Kidney (tissue), 14 donors: Measurements from ENCODE around the gene RAD9A. TPM values are rescaled to one million over a fixed set of nuclear protein-coding genes. Genes with fewer than 3 reads are reported as not detected.
"Not testable (repeated sequence)": the region's sequence is repeated elsewhere in the genome, so short reads cannot be mapped to it uniquely, and the experiment has no call there.

ENCODE experiments used
- DNase-seq, 5 donors: peaks; one replicate each; pipeline ENCODE4 v3.0.0-alpha.2; 2013 to 2020
- FAIRE-seq: peaks from 2 replicates; lab custom pipeline; 2012; peaks lifted over from hg19 to GRCh38; lab: Jason Lieb, UNC
- H3K27ac ChIP-seq, 2 donors: one replicate each; pipeline ENCODE4 v1.7.0; 2013; ENCODE audit warnings: low read depth in 2 of 2, low read length in 2 of 2, inconsistent platforms in 1 of 2
- H3K27me3 ChIP-seq: one replicate; pipeline ENCODE4 v1.7.1; 2013; ENCODE audit warnings: low read length, inconsistent platforms; ENCODE audit not compliant: control insufficient read depth, insufficient read depth
- H3K36me3 ChIP-seq, 3 donors: one replicate each; pipeline versions ENCODE4 v1.7.0 to v1.7.1; 2013; ENCODE audit warnings: low read length in 3 of 3, control low read depth in 1 of 3, inconsistent platforms in 1 of 3; ENCODE audit not compliant: insufficient read depth in 3 of 3, control insufficient read depth in 2 of 3
- H3K4me1 ChIP-seq, 3 donors: one replicate each; pipeline versions ENCODE4 v1.7.0 to v1.7.1; 2013; ENCODE audit warnings: low read length in 3 of 3, inconsistent platforms in 1 of 3, low read depth in 1 of 3; ENCODE audit not compliant: control insufficient read depth in 2 of 3, insufficient read depth in 2 of 3
- H3K4me3 ChIP-seq, 3 donors: one replicate each; pipeline versions ENCODE4 v1.7.0 to v1.8.1; 2013; ENCODE audit warnings: low read length in 3 of 3, control low read depth in 1 of 3, inconsistent platforms in 1 of 3
- H3K9ac ChIP-seq, 3 donors: one replicate each; pipeline versions ENCODE4 v1.7.0 to v1.7.1; 2013; ENCODE audit warnings: low read length in 3 of 3, control low read depth in 1 of 3, inconsistent platforms in 1 of 3
- H3K9me3 ChIP-seq, 3 donors: one replicate each; pipeline versions ENCODE4 v1.7.0 to v1.7.1; 2013; ENCODE audit warnings: low read length in 3 of 3, control low read depth in 1 of 3, inconsistent platforms in 1 of 3; ENCODE audit not compliant: control insufficient read depth in 2 of 3, insufficient read depth in 1 of 3
- intact Hi-C: fragments of 100-400 bp; cut with DNase I; formaldehyde crosslinking; loops from one replicate; pipeline ENCODE4 v1.11.1; 2022
- polyA plus RNA-seq: library from polyadenylated mRNA; stranded (reverse); fragments of 350-450 nt; fragmentation: Illumina TruSeq; extraction: RNeasy Lipid Tissue Mini Kit (QIAGEN cat#74804); gene quantifications from one replicate; pipeline ENCODE4 v1.2.3, GENCODE V29; 2014; ENCODE audit warnings: low read depth, low replicate concordance; ENCODE audit not compliant: insufficient read depth
- total RNA-seq: library from RNA; stranded (reverse); fragmentation: NEBNext Ultra II Directional; extraction: Animal tissue kit (Norgen Biotek cat#: 25700); gene quantifications from one replicate; pipeline ENCODE4 v1.2.1, GENCODE V29; 2021
- TF ChIP-seq, protein P1 (sequence below): IDR thresholded peaks from 3 replicates; pipeline ENCODE4 v1.5.1; 2012; ENCODE audit warnings: mild to moderate bottlenecking, moderate library complexity, borderline replicate concordance; ENCODE audit not compliant: insufficient read depth; ENCODE audit errors: extremely low read depth
- donor health status: control.
- donor health status: control.
- donor health status: control.
- donor health status: control.
- donor health status: control.
- donor health status: DM: yes; HTN: yes; CAD: no.
- donor health status: Normal renal cell carcinoma (clear cell type).

The RAD9A gene
- total and polyA plus RNA-seq, 2 donors from 2014 or later = 16.4 to 17.8 TPM

DNA sequence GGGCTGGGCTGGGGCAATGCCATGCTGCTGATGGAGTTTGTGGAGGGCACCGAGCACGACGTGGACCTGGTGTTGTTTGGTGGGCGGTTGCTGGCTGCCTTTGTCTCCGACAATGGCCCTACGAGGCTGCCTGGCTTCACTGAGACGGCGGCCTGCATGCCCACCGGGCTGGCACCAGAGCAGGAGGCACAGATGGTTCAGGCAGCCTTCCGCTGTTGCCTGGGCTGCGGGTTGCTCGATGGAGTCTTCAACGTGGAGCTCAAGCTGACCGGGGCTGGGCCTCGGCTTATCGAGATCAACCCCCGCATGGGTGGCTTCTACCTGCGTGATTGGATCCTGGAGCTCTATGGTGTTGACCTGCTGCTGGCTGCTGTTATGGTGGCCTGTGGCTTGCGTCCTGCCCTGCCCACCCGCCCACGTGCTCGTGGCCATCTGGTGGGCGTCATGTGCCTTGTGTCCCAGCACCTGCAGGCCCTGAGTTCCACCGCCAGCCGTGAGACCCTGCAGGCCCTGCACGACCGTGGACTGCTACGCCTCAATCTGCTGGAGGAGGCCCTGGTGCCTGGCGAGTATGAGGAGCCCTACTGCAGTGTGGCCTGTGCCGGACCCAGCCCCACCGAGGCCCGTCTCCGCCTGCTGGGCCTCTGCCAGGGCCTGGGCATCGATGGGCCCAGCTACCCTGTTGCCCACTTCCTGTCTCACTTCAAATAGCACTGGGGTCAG, 32.3 kb downstream of the RAD9A start:
- no peak overlapping the region for H3K4me3 ChIP-seq
- no peak overlapping the region for H3K27ac ChIP-seq
- intact Hi-C loops = no loop called here
- H3K4me1 ChIP-seq = peaks cover 0 to 14% (median 14%) of the 10 kb centered on the region in 3 donors
- no peaks in the 10 kb centered on the region for H3K36me3 ChIP-seq
- no peak for FAIRE-seq
- TF ChIP-seq, protein P1, sequence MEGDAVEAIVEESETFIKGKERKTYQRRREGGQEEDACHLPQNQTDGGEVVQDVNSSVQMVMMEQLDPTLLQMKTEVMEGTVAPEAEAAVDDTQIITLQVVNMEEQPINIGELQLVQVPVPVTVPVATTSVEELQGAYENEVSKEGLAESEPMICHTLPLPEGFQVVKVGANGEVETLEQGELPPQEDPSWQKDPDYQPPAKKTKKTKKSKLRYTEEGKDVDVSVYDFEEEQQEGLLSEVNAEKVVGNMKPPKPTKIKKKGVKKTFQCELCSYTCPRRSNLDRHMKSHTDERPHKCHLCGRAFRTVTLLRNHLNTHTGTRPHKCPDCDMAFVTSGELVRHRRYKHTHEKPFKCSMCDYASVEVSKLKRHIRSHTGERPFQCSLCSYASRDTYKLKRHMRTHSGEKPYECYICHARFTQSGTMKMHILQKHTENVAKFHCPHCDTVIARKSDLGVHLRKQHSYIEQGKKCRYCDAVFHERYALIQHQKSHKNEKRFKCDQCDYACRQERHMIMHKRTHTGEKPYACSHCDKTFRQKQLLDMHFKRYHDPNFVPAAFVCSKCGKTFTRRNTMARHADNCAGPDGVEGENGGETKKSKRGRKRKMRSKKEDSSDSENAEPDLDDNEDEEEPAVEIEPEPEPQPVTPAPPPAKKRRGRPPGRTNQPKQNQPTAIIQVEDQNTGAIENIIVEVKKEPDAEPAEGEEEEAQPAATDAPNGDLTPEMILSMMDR = no peak
- H3K27me3 ChIP-seq = no peaks in the 10 kb centered on the region
- H3K9me3 ChIP-seq = no peaks in the 10 kb centered on the region
- H3K9ac ChIP-seq = no peak overlapping the region
- DNase-seq = no peak

DNA sequence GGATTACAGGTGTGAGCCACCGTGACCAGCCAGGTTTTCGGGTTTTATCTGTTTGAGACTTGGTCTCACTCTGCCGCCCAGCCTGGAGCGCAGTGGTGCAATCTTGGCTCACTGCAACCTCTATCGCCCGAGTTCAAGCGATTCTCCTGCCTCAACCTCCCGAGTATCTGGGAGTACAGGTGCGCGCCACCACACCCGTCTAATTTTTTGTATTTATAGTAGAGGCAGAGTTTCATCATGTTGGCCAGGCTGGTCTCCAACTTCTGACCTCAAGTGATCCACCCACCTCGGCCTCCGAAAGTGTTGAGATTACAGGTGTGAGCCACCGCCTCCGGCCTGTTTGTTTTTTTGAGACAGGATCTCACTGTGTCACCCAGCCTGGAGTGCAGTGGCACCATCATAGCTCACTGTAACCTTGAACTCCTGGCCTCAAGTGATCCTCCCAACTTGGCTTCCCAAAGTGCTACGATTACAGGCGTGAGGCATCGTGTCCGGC, 35.6 kb downstream of the RAD9A start:
- H3K27me3 ChIP-seq, DNase-seq, H3K4me1 ChIP-seq, FAIRE-seq, H3K9me3 ChIP-seq, intact Hi-C loops, H3K36me3 ChIP-seq: not testable (repeated sequence)
- Histone ChIP-seq H3K27ac (peak overlapping the region in 1 of 2 donors; percentile 64), H3K9ac (peak overlapping the region; percentile 20 to 94 (median 92)), H3K4me3 (peak overlapping the region; percentile 95 to 98 (median 97))

DNA sequence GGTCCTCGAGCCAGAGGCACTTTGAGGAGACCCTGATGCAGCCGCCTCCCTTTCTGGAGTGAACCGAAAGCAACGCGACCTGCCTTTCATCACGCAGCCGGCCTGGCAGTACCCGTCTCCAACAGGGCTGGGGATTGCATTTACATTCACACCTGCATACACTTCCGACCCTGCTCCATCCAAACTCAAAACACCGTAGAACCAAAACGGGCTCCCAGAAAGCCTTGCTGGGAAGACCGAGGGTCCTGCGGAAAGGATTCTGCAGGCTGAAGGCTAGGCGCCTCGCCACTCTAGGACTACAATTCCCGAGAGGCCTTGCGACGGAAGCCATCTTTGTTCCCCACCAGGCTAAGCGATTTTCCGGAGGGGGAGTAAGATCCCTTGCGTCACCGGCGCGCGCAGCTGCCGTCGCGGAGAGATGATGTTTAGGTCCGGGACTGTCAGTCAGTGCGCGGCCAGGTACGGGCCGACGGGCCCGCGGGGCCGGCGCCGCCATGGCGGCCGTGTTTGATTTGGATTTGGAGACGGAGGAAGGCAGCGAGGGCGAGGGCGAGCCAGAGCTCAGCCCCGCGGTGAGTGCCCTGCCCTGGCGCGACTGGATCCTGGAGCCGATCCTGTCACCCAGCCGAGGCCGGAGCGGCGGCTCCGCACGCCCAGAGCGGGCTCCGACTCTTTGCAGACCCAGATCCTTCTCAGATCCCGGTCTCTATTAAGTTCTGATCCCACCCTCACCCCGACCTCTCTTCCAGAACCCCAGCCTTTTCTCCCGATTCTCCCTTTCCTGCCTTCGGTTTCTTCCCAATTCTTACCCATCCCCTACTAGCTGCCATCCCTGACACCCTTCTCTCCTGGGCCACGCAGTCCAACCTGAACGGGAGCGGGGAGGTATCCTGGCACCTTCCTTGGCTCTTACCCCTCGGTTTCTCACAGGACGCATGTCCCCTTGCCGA, 36.5 kb downstream of the RAD9A start, which contains the start of gene RPS6KB2:
TSS of gene RPS6KB2 (plus strand) at position 443 of the 950 bp plus-strand sequence. CDS start at position 495, 52 bp downstream.
- TF ChIP-seq, protein P1 = peak; percentile 1
- intact Hi-C loops = no loop called here
- H3K9ac ChIP-seq = peak within 1 kb of the TSS; percentile 92 to 95 (median 94)
- no peaks in the 10 kb centered on the region for H3K27me3 ChIP-seq
- H3K4me1 ChIP-seq = peaks cover 0 to 7% (median 4%) of the 10 kb centered on the region in 3 donors
- DNase-seq (peak; percentile 99), FAIRE-seq (no peak)
- no peaks in the 10 kb centered on the region for H3K9me3 ChIP-seq
- H3K4me3 ChIP-seq = peak within 1 kb of the TSS; percentile 95 to 98 (median 97)
- peaks cover 0 to 7% (median 3%) of the 10 kb centered on the region in 3 donors for H3K36me3 ChIP-seq
- peak within 1 kb of the TSS; percentile 64 to 66 for H3K27ac ChIP-seq
